Activated CD4-positive, alpha-beta memory T cell treated with anti-CD3 and anti-CD28 coated beads, Interleukin-2, amount 10 ng/mL, durations not matched to agents 7 days and 5 days (primary cell): Measurements from ENCODE around the gene CXCL12. TPM values are rescaled to one million over a fixed set of nuclear protein-coding genes. Genes with fewer than 3 reads are reported as not detected.

Experiments
- CTCF ChIA-PET: fragments of 350-600 bp; sonication (Branson Sonifier 250); formaldehyde crosslinking; loops from one replicate; lab custom pipeline; 2021; ENCODE audit warnings: antibody characterized with exemption, inconsistent platforms; lab: Charles Lee
- POLR2A ChIA-PET: fragments of 350-600 bp; sonication (Branson Sonifier 250); formaldehyde crosslinking; loops from one replicate; lab custom pipeline; 2021; ENCODE audit warnings: antibody characterized with exemption; lab: Charles Lee
- DNase-seq: peaks from one replicate; pipeline ENCODE4 v3.0.0-alpha.2; 2020
- H3K27ac Mint-ChIP-seq: one replicate; pipeline ENCODE4 v1.8.0; 2021; ENCODE audit warnings: mild to moderate bottlenecking, mixed read lengths
- H3K27me3 Mint-ChIP-seq: one replicate; pipeline ENCODE4 v1.8.0; 2021; ENCODE audit warnings: mixed read lengths
- H3K36me3 Mint-ChIP-seq: one replicate; pipeline ENCODE4 v1.8.0; 2021; ENCODE audit warnings: low read depth, mixed read lengths
- H3K4me1 Mint-ChIP-seq: one replicate; pipeline ENCODE4 v1.8.0; 2021; ENCODE audit warnings: mixed read lengths
- H3K4me3 Mint-ChIP-seq: one replicate; pipeline ENCODE4 v1.8.0; 2021; ENCODE audit warnings: mild to moderate bottlenecking, mixed read lengths
- H3K9me3 Mint-ChIP-seq: one replicate; pipeline ENCODE4 v1.8.0; 2021; ENCODE audit warnings: mixed read lengths
- total RNA-seq, 2 experiments: library from RNA; stranded (reverse); gene quantifications; one replicate each; pipeline ENCODE4 v1.2.3, GENCODE V29; 2021

CXCL12 gene
- total RNA-seq, 2 experiments from 2014 or later, result not detected

GRCh38 chr10:44376472-44377099 lies 8.3 kb downstream of the CXCL12 start:
- DNase-seq, result no peak
- Mint-ChIP-seq H3K27ac (no peak overlapping the region), H3K27me3 (no peaks in the 10 kb centered on the region), H3K36me3 (no peaks in the 10 kb centered on the region), H3K9me3 (no peaks in the 10 kb centered on the region), H3K4me1 (no peaks in the 10 kb centered on the region), H3K4me3 (no peak overlapping the region)
- CTCF ChIA-PET, result interaction anchor here (0.6 kb wide), 1 partner anchor 489 kb away, joined by 3 read pairs; no protein-coding TSS in a partner anchor
- POLR2A ChIA-PET, result interaction anchor here (0.7 kb wide), 1 partner anchor 165 kb away, joined by 4 read pairs; no protein-coding TSS in a partner anchor

DNA sequence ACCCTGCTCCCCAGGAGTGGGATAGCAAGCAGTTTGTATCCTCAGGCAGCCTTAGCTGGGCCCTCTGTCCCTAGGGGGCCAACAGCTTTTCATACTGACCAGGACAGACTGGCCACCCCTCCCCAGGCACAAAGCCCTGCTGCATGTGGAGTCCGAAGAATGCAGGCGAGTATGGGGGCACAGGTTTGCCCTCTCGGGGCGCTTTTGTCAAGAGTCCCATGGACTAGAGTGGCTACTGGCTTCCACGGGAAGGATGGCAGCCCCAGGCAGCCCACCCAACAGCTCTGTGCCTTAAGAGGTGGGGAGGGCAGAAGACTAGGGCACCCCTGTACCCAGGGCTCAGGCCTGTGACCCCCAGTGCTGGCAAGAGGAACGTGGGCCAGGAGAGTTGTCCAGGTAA lies 10.7 kb downstream of the CXCL12 start:
- Mint-ChIP-seq H3K27ac (no peak overlapping the region), H3K4me3 (no peak overlapping the region), H3K9me3 (no peaks in the 10 kb centered on the region), H3K4me1 (no peaks in the 10 kb centered on the region), H3K27me3 (no peaks in the 10 kb centered on the region), H3K36me3 (no peaks in the 10 kb centered on the region)
- DNase-seq, result no peak
- CTCF ChIA-PET, result no interaction called here
- POLR2A ChIA-PET, result no interaction called here

DNA sequence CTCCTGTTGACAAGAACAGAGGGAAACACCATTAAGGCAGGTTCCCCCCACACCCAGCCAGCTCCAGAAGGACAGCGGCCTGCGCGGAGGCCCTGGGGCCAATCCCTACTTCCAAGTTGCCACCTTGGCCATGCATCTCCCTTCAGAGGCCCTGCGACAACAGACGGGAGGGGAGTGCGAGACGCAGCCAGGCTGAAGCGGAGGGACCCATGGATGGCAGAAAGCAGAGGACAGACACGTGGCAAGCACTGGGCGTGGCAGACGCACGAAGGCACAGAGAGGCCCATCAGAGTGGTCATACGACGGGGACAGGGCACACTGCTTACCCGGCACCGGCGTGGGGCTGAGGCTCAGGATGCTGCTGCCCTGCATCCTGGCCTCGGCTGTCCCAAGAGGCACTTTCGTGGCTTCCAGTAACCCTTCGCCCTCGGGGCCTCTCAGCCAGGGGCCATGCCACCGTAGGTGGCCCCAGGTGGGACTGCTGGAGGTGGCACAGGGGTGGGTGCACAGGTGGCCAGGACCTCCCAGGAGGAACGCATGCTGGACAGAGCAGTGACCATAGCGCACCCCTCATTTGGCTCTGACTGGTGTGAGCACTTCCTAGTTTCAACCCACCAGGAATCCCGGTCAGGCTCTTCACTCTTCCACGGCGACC lies 11.4 kb downstream of the CXCL12 start:
- H3K4me1 Mint-ChIP-seq, result no peaks in the 10 kb centered on the region
- H3K9me3 Mint-ChIP-seq, result no peaks in the 10 kb centered on the region
- no peaks in the 10 kb centered on the region for H3K36me3 Mint-ChIP-seq

DNA sequence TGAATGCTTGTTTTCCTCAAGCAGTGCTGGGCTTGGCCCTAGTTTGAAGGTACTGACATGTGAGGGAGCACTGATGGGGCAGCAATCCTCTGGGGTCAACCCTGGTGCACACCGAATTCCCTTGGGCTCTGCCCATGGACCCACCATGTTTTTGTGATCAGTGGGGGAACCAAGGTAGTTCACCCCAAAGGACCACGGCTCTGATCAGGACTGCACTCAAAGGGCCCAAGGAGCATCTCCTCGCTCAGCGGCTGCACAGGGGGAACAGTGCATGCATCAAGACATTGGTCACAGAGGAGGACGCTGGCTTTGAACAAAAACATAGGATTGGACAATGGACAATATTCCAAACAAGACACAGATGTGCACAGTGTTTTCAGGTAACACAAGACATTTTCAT lies 12.7 kb downstream of the CXCL12 start:
- no peaks in the 10 kb centered on the region for H3K36me3 Mint-ChIP-seq
- H3K27ac Mint-ChIP-seq, result no peak overlapping the region

More for the DNA sequence above, 11.4 kb downstream of the CXCL12 start:
- POLR2A ChIA-PET, result no interaction called here
- Mint-ChIP-seq H3K27ac (no peak overlapping the region), H3K27me3 (no peaks in the 10 kb centered on the region), H3K4me3 (no peak overlapping the region)
- DNase-seq, result no peak
- CTCF ChIA-PET, result no interaction called here

DNA sequence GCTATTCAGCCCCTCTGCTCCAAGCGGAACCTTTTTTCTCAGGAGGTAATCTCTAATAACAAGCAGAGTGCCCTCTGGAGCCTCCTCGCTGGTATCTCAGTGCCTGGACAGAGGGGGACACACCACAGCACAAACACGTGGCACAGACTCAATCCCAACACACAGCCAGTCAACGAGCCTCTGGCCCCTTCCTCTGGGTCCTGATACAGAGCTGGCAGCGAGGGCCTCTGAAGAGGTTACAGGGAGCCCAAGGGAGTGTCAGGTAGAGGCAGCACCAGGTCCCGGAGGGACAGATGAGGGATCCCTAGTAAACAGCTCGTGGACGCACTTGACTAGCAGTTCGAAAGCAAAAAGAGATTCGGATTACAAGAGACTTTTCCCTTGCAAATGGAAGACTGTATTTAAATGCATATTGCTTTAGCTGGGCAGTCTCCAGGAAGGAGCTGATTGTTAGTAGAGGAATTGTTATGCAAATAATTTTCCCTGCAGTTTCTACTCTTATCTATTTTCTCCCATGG lies 14.1 kb downstream of the CXCL12 start:
- H3K4me3 Mint-ChIP-seq, result no peak overlapping the region
- DNase-seq, result no peak
- ChIA-PET CTCF (no interaction called here), POLR2A (no interaction called here)
- no peak overlapping the region for H3K27ac Mint-ChIP-seq
- H3K9me3 Mint-ChIP-seq, result no peaks in the 10 kb centered on the region
- H3K4me1 Mint-ChIP-seq, result no peaks in the 10 kb centered on the region
- no peaks in the 10 kb centered on the region for H3K27me3 Mint-ChIP-seq
- no peaks in the 10 kb centered on the region for H3K36me3 Mint-ChIP-seq

More for the DNA sequence above, 12.7 kb downstream of the CXCL12 start:
- Mint-ChIP-seq H3K9me3 (no peaks in the 10 kb centered on the region), H3K27me3 (no peaks in the 10 kb centered on the region), H3K4me3 (no peak overlapping the region), H3K4me1 (no peaks in the 10 kb centered on the region)
- CTCF ChIA-PET, result no interaction called here
- POLR2A ChIA-PET, result no interaction called here
- no peak for DNase-seq

- Mint-ChIP-seq H3K4me1 (no peaks in the 10 kb centered on the region), H3K27ac (no peak overlapping the region), H3K36me3 (no peaks in the 10 kb centered on the region), H3K9me3 (no peaks in the 10 kb centered on the region), H3K4me3 (no peak overlapping the region), H3K27me3 (no peaks in the 10 kb centered on the region)
- ChIA-PET POLR2A (no interaction called here), CTCF (no interaction called here)
- DNase-seq, result no peak
Observed at GRCh38 chr10:44369854-44370253, 15.0 kb downstream of the CXCL12 start.

DNA sequence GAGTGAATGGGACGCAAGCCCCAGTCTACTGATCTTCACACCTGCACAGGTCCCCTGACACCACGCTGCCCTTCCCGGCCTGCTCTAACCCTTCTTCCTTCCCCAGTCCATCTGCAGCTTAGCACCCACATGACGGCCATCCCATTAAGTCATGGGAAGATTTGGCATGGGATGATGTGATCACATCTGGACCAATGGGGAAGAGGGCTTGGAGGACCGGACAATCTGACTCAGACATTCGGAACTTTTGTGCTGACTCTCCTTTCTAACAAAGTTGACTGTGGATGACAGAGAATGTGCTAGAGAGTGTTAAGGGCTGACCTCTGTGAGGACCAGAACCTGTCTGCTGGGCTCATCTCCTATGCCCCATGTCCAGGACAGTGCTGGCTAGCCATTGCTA lies 15.6 kb downstream of the CXCL12 start:
- no peaks in the 10 kb centered on the region for H3K4me1 Mint-ChIP-seq
- H3K27me3 Mint-ChIP-seq, result no peaks in the 10 kb centered on the region
- no peaks in the 10 kb centered on the region for H3K36me3 Mint-ChIP-seq
- H3K27ac Mint-ChIP-seq, result no peak overlapping the region
- DNase-seq, result no peak
- CTCF ChIA-PET, result no interaction called here
- H3K9me3 Mint-ChIP-seq, result no peaks in the 10 kb centered on the region
- POLR2A ChIA-PET, result no interaction called here
- no peak overlapping the region for H3K4me3 Mint-ChIP-seq

DNA sequence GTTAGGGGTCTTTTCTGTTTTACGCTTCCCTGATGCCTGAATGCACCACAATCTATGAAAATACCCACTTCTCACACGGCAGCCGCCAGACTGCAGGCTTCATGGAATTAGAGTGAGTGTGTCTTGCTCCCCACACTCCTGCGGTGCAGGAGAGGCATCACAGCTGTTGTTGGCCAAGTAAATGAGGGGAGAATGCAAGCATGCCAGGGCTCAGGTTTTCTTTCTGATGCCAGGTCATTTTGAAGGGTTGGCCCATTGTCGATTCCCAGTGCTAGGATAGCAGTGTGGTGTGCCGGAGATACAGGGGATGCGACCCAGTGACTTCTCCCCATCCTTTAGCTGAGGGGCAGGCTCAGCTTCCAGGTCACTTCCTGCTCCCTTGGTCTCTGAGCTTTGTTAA lies 16.3 kb downstream of the CXCL12 start:
- Mint-ChIP-seq H3K27me3 (no peaks in the 10 kb centered on the region), H3K4me3 (no peak overlapping the region), H3K9me3 (no peaks in the 10 kb centered on the region), H3K4me1 (no peaks in the 10 kb centered on the region), H3K27ac (no peak overlapping the region), H3K36me3 (no peaks in the 10 kb centered on the region)
- DNase-seq, result no peak
- CTCF ChIA-PET, result no interaction called here
- POLR2A ChIA-PET, result no interaction called here

DNA sequence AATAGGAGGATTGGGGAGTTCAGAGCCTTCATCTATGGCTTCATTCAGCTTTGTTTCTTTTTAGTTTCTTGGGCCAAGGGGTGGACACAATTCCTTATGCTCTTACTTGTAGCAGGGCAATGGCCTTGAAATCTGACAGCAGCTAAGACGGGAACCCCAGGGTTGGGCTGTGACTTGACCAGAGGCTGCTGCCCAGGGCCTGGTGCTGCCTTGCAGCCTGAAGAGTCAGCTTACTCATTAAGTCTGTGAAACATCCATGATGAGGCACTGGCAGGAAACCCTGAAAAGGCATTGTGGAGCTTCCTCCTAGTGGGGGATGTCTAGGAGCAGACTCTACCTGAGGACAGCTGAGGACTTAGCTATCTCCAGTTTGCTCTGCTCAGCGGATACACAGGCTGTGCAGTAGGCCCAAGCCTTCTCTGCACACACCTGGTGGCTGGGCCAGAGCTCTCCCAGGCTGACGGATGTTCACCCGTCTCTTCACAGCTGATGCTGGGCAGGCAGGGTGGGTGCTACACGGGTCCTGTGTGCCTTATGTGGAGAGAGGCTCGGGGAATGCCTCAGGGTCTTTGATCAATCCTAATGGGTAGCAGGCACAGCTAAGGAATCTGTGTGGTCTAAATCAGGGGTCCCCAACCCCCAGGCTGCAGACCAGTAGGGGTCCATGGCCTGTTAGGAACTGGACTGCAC lies 17.8 kb downstream of the CXCL12 start:
- no peaks in the 10 kb centered on the region for H3K9me3 Mint-ChIP-seq
- POLR2A ChIA-PET, result no interaction called here
- H3K36me3 Mint-ChIP-seq, result no peaks in the 10 kb centered on the region
- no peaks in the 10 kb centered on the region for H3K27me3 Mint-ChIP-seq
- no peaks in the 10 kb centered on the region for H3K4me1 Mint-ChIP-seq
- CTCF ChIA-PET, result interaction anchor here (1.3 kb wide), 1 partner anchor 678 kb away, joined by 3 read pairs; no protein-coding TSS in a partner anchor
- H3K4me3 Mint-ChIP-seq, result no peak overlapping the region
- H3K27ac Mint-ChIP-seq, result no peak overlapping the region
- no peak for DNase-seq

DNA sequence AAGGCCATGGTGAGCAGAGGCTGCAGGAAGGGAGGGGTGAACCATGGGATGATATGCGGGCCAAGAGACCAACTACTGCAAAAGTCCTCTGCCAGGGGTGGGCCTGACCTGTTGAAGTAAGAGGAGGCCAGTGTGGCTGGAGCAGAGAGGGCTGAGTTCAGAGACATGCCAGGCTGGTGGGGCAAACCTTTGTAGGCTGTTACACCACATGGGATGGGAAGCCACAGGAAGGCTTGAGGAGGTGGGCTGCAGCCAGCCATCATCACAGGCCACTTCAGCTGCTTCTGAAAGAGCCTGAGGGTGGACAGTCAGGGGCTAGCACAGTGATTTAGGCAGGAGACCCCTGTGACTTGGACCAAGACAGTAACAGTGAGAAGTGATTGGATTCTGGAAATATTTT lies 20.3 kb downstream of the CXCL12 start:
- CTCF ChIA-PET, result no interaction called here
- H3K27me3 Mint-ChIP-seq, result no peaks in the 10 kb centered on the region
- H3K27ac Mint-ChIP-seq, result no peak overlapping the region
- H3K36me3 Mint-ChIP-seq, result no peaks in the 10 kb centered on the region
- H3K4me3 Mint-ChIP-seq, result no peak overlapping the region
- no peaks in the 10 kb centered on the region for H3K4me1 Mint-ChIP-seq
- POLR2A ChIA-PET, result no interaction called here
- no peak for DNase-seq
- no peaks in the 10 kb centered on the region for H3K9me3 Mint-ChIP-seq

- H3K9me3 Mint-ChIP-seq, result no peaks in the 10 kb centered on the region
- ChIA-PET CTCF (no interaction called here), POLR2A (no interaction called here)
- no peaks in the 10 kb centered on the region for H3K27me3 Mint-ChIP-seq
- H3K27ac Mint-ChIP-seq, result no peak overlapping the region
- H3K4me3 Mint-ChIP-seq, result no peak overlapping the region
- no peaks in the 10 kb centered on the region for H3K4me1 Mint-ChIP-seq
- H3K36me3 Mint-ChIP-seq, result no peaks in the 10 kb centered on the region
- no peak for DNase-seq
Observed at GRCh38 chr10:44363716-44364115, 21.2 kb downstream of the CXCL12 start.

GRCh38 chr10:44362866-44363711 lies 21.8 kb downstream of the CXCL12 start:
- no peaks in the 10 kb centered on the region for H3K4me1 Mint-ChIP-seq
- ChIA-PET POLR2A (no interaction called here), CTCF (no interaction called here)
- H3K9me3 Mint-ChIP-seq, result no peaks in the 10 kb centered on the region
- no peak for DNase-seq
- no peak overlapping the region for H3K27ac Mint-ChIP-seq
- H3K36me3 Mint-ChIP-seq, result no peaks in the 10 kb centered on the region
- H3K4me3 Mint-ChIP-seq, result no peak overlapping the region
- no peaks in the 10 kb centered on the region for H3K27me3 Mint-ChIP-seq

DNA sequence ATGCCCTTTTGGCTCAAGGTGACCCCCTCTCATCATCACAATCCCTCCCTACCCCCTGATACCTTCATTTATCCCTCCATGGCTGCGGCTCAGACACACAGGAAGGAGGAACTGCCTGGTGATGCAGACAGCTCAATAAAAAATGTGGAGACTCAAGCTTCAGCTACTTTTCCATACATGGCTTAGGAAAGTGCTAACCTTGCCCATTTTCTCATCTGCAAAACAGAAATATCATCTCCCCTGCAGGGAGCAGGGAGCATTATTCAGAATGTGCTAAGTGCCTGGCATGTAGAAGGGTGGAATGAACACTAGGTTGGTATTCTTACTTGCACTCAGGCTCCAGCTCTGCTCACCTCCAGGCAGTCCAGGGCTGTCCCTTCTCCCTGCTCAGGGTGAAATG lies 23.8 kb downstream of the CXCL12 start:
- Mint-ChIP-seq H3K4me1 (no peaks in the 10 kb centered on the region), H3K27ac (no peak overlapping the region), H3K4me3 (no peak overlapping the region), H3K27me3 (no peaks in the 10 kb centered on the region), H3K9me3 (no peaks in the 10 kb centered on the region), H3K36me3 (no peaks in the 10 kb centered on the region)
- ChIA-PET POLR2A (no interaction called here), CTCF (no interaction called here)
- no peak for DNase-seq
